ENCODE results near the gene CAB39. TPM values are rescaled to one million over a fixed set of nuclear protein-coding genes. Genes with fewer than 3 reads are reported as not detected.

CAB39 gene
- total and polyA plus RNA-seq, 2 of the 8 experiments (the other 6 are each of a cell fraction or from before 2014, with no cell fraction given) = 16.4 to 50.5 TPM

DNA sequence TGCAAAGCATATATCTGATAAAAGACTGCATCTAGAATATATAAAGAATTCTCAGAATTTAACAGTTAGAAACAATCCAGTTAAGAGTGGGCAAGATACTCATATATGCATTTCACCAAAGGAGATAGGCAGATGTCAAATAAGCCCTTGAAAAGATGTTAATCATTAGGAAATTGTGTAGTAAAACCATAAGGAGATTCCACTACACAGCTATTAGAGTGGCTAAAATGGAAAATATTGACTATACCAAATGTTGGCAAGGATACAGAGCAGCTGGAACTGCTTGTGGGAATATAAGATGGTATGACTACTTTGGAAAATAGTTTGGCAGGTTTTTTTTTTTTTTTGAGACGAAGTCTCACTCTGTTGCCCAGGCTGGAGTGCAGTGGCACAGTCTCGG, 59.5 kb downstream of the CAB39 start:
- H2BK12ac ChIP-seq (ENCODE audit: low read depth, low read length) = no peak overlapping the region
- peaks cover 0 to 8% of the 10 kb centered on the region in 2 experiments; a peak in 2 of 4 replicates for H3K79me2 ChIP-seq (ENCODE audit: control insufficient read depth in 1 of 2, insufficient read depth in 2 of 2, low read length in 2 of 2)
- peaks cover 0 to 2% of the 10 kb centered on the region in 2 experiments for H4K20me1 ChIP-seq (replicated peaks in 1 of 2; ENCODE audit: control insufficient read depth in 1 of 2, insufficient read depth in 2 of 2, low read length in 2 of 2)
- no peak overlapping the region for H2BK15ac ChIP-seq (ENCODE audit: low read length)
- no peak for DNase-seq (ENCODE audit: low read depth in 1 of 2, low spot score in 2 of 2)
- H3K23ac ChIP-seq (ENCODE audit: insufficient read length) = no peak overlapping the region
- H3K79me1 ChIP-seq (ENCODE audit: low read depth, low read length) = no peaks in the 10 kb centered on the region; the same call in 1 of the 2 replicates
- POLR2A ChIA-PET (ENCODE audit: partially characterized antibody) = no interaction called here
- H3K14ac ChIP-seq (ENCODE audit: insufficient read length) = no peak overlapping the region
- no peak overlapping the region for H2BK20ac ChIP-seq (ENCODE audit: low read length)
- H3K4me3 ChIP-seq (ENCODE audit: extremely low read depth in 1 of 4, insufficient read depth in 2 of 4, low read depth in 3 of 4, low read length in 4 of 4) = no peak overlapping the region
- H3K18ac ChIP-seq (ENCODE audit: extremely low read depth, low read length) = no peak overlapping the region
- no peak overlapping the region for H3K9ac ChIP-seq (replicated peaks in 1 of 4; ENCODE audit: extremely low read depth in 1 of 4, low read depth in 3 of 4, low read length in 3 of 4)
- H3K56ac ChIP-seq (replicated peaks; ENCODE audit: insufficient read length, low read depth, low read length) = no peak overlapping the region
- H4K8ac ChIP-seq (ENCODE audit: extremely low read depth, insufficient read depth, low read length) = no peak overlapping the region
- no peak overlapping the region for H3K27ac ChIP-seq (ENCODE audit: low read depth, low read length)
- TF ChIP-seq EGR1 (IDR thresholded peaks at IDR 0.05; ENCODE audit: borderline replicate concordance, low read depth, low read length) (no peak), BCL11A (IDR thresholded peaks at IDR 0.05; ENCODE audit: low read depth in 2 of 2, low read length in 2 of 2) (no peak), PHF8 (conservative IDR thresholded peaks at IDR 0.05; ENCODE audit: low read depth, low read length) (no peak), CBX8 (IDR thresholded peaks at IDR 0.05; ENCODE audit: borderline replicate concordance, low read depth, low read length) (no peak), ATF3 (IDR thresholded peaks at IDR 0.05; ENCODE audit: insufficient read depth, low read depth, low read length) (no peak), BRCA1 (IDR thresholded peaks at IDR 0.05; ENCODE audit: low read depth, low read length) (no peak)
- H3K4ac ChIP-seq (replicated peaks; ENCODE audit: insufficient read length, low read depth, low read length) = no peak overlapping the region
- FAIRE-seq = no peak
- 100% methylated on average over 2 of the region's 2 CpGs; no CpG with 5 or more reads in 1 of the 2 experiments for WGBS, 2 experiments (ENCODE audit: extremely low coverage in 1 of 2, insufficient coverage in 1 of 2, insufficient read length in 1 of 2, insufficient replicate concordance in 2 of 2, low coverage in 1 of 2, low lambda C conversion rate in 2 of 2, missing lambda C conversion rate in 1 of 2)
- H3K23me2 ChIP-seq (ENCODE audit: low read depth, low read length) = 0 out of 2 replicates have a peak, but pooled peaks cover 2% of the 10 kb centered on the region
- no peaks in the 10 kb centered on the region; a peak in 1 of 7 replicates for H3K27me3 ChIP-seq (replicated peaks in 1 of 4; ENCODE audit: control insufficient read depth in 3 of 4, extremely low read depth in 1 of 4, insufficient read depth in 3 of 4, low read length in 3 of 4)
- H2AFZ ChIP-seq (ENCODE audit: low read length) = no peak overlapping the region
- no peak overlapping the region for H2BK5ac ChIP-seq (ENCODE audit: low read depth, low read length)
- CTCF ChIA-PET (ENCODE audit: partially characterized antibody) = interaction anchor here (1.2 to 1.6 kb wide), 3 partner anchors 10 to 49 kb away, joined by 3 to 4 read pairs (median 3); no protein-coding TSS in a partner anchor
- no peaks in the 10 kb centered on the region for H3K36me3 ChIP-seq (ENCODE audit: control insufficient read depth in 2 of 4, insufficient read depth in 4 of 4, low read length in 3 of 4)
- H2BK120ac ChIP-seq (replicated peaks; ENCODE audit: low read depth, low read length) = no peak overlapping the region
- no peaks in the 10 kb centered on the region for H3K4me1 ChIP-seq (replicated peaks in 1 of 4; ENCODE audit: control insufficient read depth in 3 of 4, insufficient read depth in 4 of 4, low read length in 3 of 4)
- no peak overlapping the region for H3K4me2 ChIP-seq (ENCODE audit: insufficient read depth in 1 of 2, low read depth in 2 of 2, low read length in 2 of 2)
- H4K5ac ChIP-seq (ENCODE audit: insufficient read length, low read depth, low read length) = no peak overlapping the region
- H4K91ac ChIP-seq (replicated peaks; ENCODE audit: insufficient read length, low read length) = no peak overlapping the region
- H3K9me3 ChIP-seq (ENCODE audit: insufficient read depth in 2 of 2, low read depth in 1 of 2, low read length in 1 of 2) = no peaks in the 10 kb centered on the region
- no peak overlapping the region for H2AK5ac ChIP-seq (ENCODE audit: low read depth, low read length)

All from H1 (cell line).